Ovary (tissue), 3 donors: Measurements from ENCODE around the gene TMEM164.

ENCODE experiments used
- EP300 ChIP-seq: sonication (generic); formaldehyde crosslinking; IDR thresholded peaks from one replicate; pipeline ENCODE4 v1.6.1; 2017; ENCODE audit warnings: antibody characterized with exemption
- POLR2A ChIP-seq: fragments of 450-650 bp; IDR thresholded peaks from one replicate; pipeline ENCODE4 v1.6.1; 2017; ENCODE audit warnings: antibody characterized with exemption, mild to moderate bottlenecking, moderate library complexity
- TF ChIP-seq, protein P1 (sequence below), 3 donors: fragments of 450-650 bp in 2 of 3; fragments of 200-600 bp in 1 of 3; IDR thresholded peaks; one replicate each; pipeline versions ENCODE4 v1.5.1 to v1.8.0; 2016 to 2022; ENCODE audit warnings: antibody characterized with exemption in 3 of 3, mild to moderate bottlenecking in 1 of 3
- donor health status: DM: no; HTN: no; CAD: no.

DNA sequence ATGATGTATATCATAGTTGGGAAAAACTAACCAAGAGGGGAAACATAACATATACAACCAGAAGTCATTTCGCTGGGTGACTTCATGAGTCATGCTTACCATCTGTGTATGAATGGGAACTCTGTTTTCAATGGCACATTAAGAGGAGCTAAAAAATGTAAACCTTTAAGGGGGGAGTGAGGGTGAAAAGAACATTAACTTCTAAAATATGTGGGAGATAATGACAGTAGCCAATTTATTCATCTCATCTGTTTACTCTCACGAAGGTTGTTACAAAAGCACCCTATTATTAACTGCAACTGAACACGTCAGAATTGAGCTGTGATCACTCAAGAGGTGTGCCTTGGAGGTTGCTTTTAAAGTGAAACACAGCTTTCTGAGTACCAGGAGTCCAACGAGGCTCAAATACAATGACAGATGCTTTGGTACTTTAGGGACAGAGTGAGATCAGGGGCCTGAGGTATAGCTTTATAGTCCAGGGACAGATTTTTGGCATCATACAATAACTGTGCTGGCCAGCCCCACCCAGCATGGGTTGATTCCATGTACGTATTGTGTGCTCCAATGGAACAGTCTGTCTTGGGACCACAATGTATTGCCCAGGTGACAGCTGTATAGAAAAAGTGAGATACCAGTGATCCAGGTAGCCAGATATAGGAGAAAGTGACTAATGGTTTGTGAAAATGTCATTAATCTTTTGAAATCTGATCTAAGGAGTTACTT lies 207.7 kb downstream of the TMEM164 start:
- TF ChIP-seq, protein P1, sequence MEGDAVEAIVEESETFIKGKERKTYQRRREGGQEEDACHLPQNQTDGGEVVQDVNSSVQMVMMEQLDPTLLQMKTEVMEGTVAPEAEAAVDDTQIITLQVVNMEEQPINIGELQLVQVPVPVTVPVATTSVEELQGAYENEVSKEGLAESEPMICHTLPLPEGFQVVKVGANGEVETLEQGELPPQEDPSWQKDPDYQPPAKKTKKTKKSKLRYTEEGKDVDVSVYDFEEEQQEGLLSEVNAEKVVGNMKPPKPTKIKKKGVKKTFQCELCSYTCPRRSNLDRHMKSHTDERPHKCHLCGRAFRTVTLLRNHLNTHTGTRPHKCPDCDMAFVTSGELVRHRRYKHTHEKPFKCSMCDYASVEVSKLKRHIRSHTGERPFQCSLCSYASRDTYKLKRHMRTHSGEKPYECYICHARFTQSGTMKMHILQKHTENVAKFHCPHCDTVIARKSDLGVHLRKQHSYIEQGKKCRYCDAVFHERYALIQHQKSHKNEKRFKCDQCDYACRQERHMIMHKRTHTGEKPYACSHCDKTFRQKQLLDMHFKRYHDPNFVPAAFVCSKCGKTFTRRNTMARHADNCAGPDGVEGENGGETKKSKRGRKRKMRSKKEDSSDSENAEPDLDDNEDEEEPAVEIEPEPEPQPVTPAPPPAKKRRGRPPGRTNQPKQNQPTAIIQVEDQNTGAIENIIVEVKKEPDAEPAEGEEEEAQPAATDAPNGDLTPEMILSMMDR (IDR thresholded peaks at IDR 0.05), result no peak
- TF ChIP-seq POLR2A, result no peak
- TF ChIP-seq EP300, result no peak
